ENCODE results near the gene NAA10. TPM values are rescaled to one million over a fixed set of nuclear protein-coding genes. Genes with fewer than 3 reads are reported as not detected.

NAA10 gene
- total RNA-seq, 1 experiment from 2014 or later = 124 TPM

GRCh38 chrX:153963546-153963945 is 28.7 kb upstream of the NAA10 start:
- ATAC-seq (no peak), DNase-seq (ENCODE audit: low read depth, low spot score) (no peak)
- H3K36me3 ChIP-seq (ENCODE audit: control insufficient read depth in 1 of 2, insufficient read depth in 2 of 2, low read length in 2 of 2) = peaks cover 10 to 22% of the 10 kb centered on the region in 2 experiments; a peak in 3 of 4 replicates
- H3K79me2 ChIP-seq (ENCODE audit: insufficient read depth, low read length) = peaks cover 73% of the 10 kb centered on the region
- no peaks in the 10 kb centered on the region for H3K9me2 ChIP-seq (ENCODE audit: insufficient read depth)
- H3K27me3 ChIP-seq (ENCODE audit: insufficient read depth, low read length) = no peaks in the 10 kb centered on the region
- no peaks in the 10 kb centered on the region for H4K20me1 ChIP-seq (ENCODE audit: insufficient read depth)
- no peaks in the 10 kb centered on the region for H3K9me3 ChIP-seq (ENCODE audit: control insufficient read depth in 1 of 2, insufficient read depth in 1 of 2, low read depth in 1 of 2, low read length in 2 of 2)
- H3K4me2 ChIP-seq (ENCODE audit: low read length) = no peak overlapping the region
- H3K27ac ChIP-seq (ENCODE audit: low read depth, low read length) = no peak overlapping the region
- intact Hi-C loops (cut with micrococcal nuclease) = no loop called here
- H2AFZ ChIP-seq (ENCODE audit: low read depth, low read length, poor library complexity, severe bottlenecking) = no peak overlapping the region
- no peak overlapping the region for H3K4me3 ChIP-seq (replicated peaks in 1 of 2; ENCODE audit: low read depth in 1 of 2, low read length in 2 of 2)
- BruUV-seq (replicated peaks) = no TSS peak
- TF ChIP-seq SRF (IDR thresholded peaks at IDR 0.05; ENCODE audit: low read depth) (no peak), CBX3 (IDR thresholded peaks at IDR 0.05; ENCODE audit: low read depth) (no peak), MAX (IDR thresholded peaks at IDR 0.05) (no peak), RAD21 (IDR thresholded peaks at IDR 0.05; ENCODE audit: low read depth) (no peak), EZH2phosphoT487 (IDR thresholded peaks at IDR 0.05; ENCODE audit: borderline replicate concordance) (no peak), YY1 (IDR thresholded peaks at IDR 0.05; ENCODE audit: extremely low read depth, insufficient replicate concordance, low read depth, low read length) (no peak), CEBPB (IDR thresholded peaks at IDR 0.05; ENCODE audit: low read depth) (no peak), POLR2A (IDR thresholded peaks at IDR 0.05; ENCODE audit: borderline replicate concordance, extremely low read depth, insufficient read depth, insufficient read length) (no peak), TCF7L2 (IDR thresholded peaks at IDR 0.05; ENCODE audit: borderline replicate concordance, extremely low read depth, insufficient read depth, insufficient read length) (no peak), SP1 (IDR thresholded peaks at IDR 0.05; ENCODE audit: low read depth) (no peak), POLR2AphosphoS5 (IDR thresholded peaks at IDR 0.05; ENCODE audit: low read depth, low read length) (no peak), SIN3A (IDR thresholded peaks at IDR 0.05; ENCODE audit: low read depth) (no peak), EZH2 (IDR thresholded peaks at IDR 0.05) (no peak), ATF3 (IDR thresholded peaks at IDR 0.05) (no peak), REST (IDR thresholded peaks at IDR 0.05; ENCODE audit: low read depth) (no peak), JUND (IDR thresholded peaks at IDR 0.05) (no peak), ZBTB33 (IDR thresholded peaks at IDR 0.05; ENCODE audit: extremely low read depth, insufficient replicate concordance, low read length) (no peak)
- RAD21 ChIA-PET (ENCODE audit: low non-redundant PET in 1 of 2, low total read pairs in 2 of 2, uncharacterized antibody in 2 of 2, unreplicated experiment in 2 of 2) = no interaction called here
- POLR2A ChIA-PET = interaction anchor here (1.3 kb wide), 1 partner anchor 11 kb away, joined by 3 read pairs; no protein-coding TSS in a partner anchor
- no peak overlapping the region for H3K9ac ChIP-seq (ENCODE audit: low read length)
- H3K4me1 ChIP-seq (ENCODE audit: control insufficient read depth in 1 of 2, insufficient read depth in 2 of 2, low read length in 2 of 2) = no peaks in the 10 kb centered on the region; a peak in 1 of 4 replicates
- CTCF ChIA-PET = no interaction called here
